BE2C (cell line): ENCODE results near the gene ANO1.

Source experiments
- DNase-seq: peaks from one replicate; pipeline ENCODE4 v3.0.0-alpha.2; 2020
- H3K27me3 ChIP-seq: fragments of 250-450 bp; sonication (Bioruptor Pico); 2 replicates; pipeline ENCODE4 v1.5.1; 2020; ENCODE audit warnings: mild to moderate bottlenecking
- H3K36me3 ChIP-seq: fragments of 250-450 bp; sonication (Bioruptor Pico); 2 replicates; pipeline ENCODE4 v1.5.1; 2020; ENCODE audit warnings: mild to moderate bottlenecking
- H3K4me1 ChIP-seq: fragments of 250-450 bp; sonication (Bioruptor Pico); 2 replicates; pipeline ENCODE4 v1.5.1; 2020
- H3K4me3 ChIP-seq: 2 replicates; pipeline ENCODE4 v1.5.1; 2011; ENCODE audit warnings: low read depth, low read length
- H3K9me3 ChIP-seq: fragments of 250-450 bp; sonication (Bioruptor Pico); 2 replicates; pipeline ENCODE4 v1.5.1; 2020
- CTCF ChIP-seq: IDR thresholded peaks from 2 replicates; pipeline ENCODE4 v1.5.1; 2012; ENCODE audit warnings: mild to moderate bottlenecking, low read depth, low read length

Gene ANO1

DNA sequence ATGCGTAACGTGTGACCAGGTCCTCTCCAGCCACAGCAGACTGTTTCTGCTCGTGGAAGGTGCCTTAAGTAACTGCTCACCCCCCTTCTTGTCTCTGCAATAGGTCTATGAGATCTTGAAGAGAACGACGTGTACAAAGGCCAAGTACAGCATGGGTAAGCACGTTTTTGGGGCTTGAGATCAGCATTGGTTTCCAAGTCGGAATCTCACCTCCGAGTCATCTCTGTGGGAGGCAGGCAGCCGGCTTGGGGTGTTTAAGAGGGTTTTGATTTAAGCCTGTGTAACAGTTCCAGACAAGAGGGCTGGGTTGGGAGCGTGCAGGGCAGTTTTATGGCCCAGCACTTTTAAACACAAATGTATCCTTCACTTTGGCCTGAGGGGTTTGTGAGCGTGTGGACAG, 30.1 kb downstream of the ANO1 start:
- Histone ChIP-seq H3K4me1 (peaks cover 28% of the 10 kb centered on the region), H3K27me3 (no peaks in the 10 kb centered on the region; the same call in 1 of the 2 replicates), H3K9me3 (no peaks in the 10 kb centered on the region), H3K4me3 (no peak overlapping the region), H3K36me3 (no peaks in the 10 kb centered on the region)
- no peak for DNase-seq
- TF ChIP-seq CTCF: no peak

GRCh38 chr11:70109006-70109405, 30.9 kb downstream of the ANO1 start:
- DNase-seq: no peak
- no peak for TF ChIP-seq CTCF
- Histone ChIP-seq H3K4me1 (peaks cover 23% of the 10 kb centered on the region), H3K9me3 (no peaks in the 10 kb centered on the region), H3K27me3 (no peaks in the 10 kb centered on the region; the same call in 1 of the 2 replicates), H3K4me3 (no peak overlapping the region), H3K36me3 (no peaks in the 10 kb centered on the region)

- H3K9me3 ChIP-seq: no peaks in the 10 kb centered on the region
- no peaks in the 10 kb centered on the region for H3K36me3 ChIP-seq
- no peaks in the 10 kb centered on the region; the same call in 1 of the 2 replicates for H3K27me3 ChIP-seq
- TF ChIP-seq CTCF: no peak
- no peak overlapping the region for H3K4me3 ChIP-seq
- peaks cover 14% of the 10 kb centered on the region for H3K4me1 ChIP-seq
- DNase-seq: no peak
Measured at GRCh38 chr11:70109903-70110302, 31.8 kb downstream of the ANO1 start.

- Histone ChIP-seq H3K27me3 (no peaks in the 10 kb centered on the region; the same call in 1 of the 2 replicates), H3K36me3 (no peaks in the 10 kb centered on the region), H3K9me3 (peaks cover under 1% of the 10 kb centered on the region; the same call in 1 of the 2 replicates), H3K4me1 (peaks cover 11% of the 10 kb centered on the region), H3K4me3 (no peak overlapping the region)
- TF ChIP-seq CTCF: no peak
- no peak for DNase-seq
Measured at GRCh38 chr11:70110538-70111055, 32.5 kb downstream of the ANO1 start.

DNA sequence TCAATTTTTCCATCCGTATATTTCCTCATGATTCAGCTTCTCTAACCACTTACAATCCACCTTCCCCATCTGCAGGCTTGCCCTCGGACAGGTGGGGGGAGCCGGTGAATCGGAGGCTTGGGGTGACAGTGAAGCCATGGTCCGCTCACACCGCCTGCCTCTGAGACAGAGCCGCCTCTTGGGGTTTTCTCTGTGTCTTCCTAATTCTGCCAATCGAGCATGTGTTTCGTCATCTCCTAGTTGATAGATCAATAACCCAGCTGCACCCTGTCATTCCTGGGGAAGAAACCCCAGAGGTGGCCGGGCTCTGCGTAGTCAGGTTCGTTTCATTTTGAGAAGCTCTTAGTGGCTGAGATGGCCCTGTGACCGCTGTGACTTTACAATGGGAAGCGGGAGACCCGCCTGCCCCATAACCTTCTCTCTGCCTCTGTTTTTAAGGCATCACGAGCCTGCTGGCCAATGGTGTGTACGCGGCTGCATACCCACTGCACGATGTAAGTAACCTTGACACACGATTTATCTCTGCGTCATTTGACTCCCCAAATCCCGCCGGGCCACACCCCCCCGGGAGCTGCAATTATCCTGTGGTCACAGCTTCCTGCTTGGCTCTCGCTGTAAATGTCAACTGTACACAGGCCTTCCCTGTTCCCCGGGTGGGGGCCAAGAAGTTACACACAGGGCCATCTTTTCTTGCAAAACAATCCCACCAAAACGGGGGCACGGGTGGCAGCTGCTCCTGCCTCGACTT, 33.3 kb downstream of the ANO1 start:
- Histone ChIP-seq H3K36me3 (no peaks in the 10 kb centered on the region), H3K27me3 (no peaks in the 10 kb centered on the region; the same call in 1 of the 2 replicates), H3K9me3 (peaks cover 3% of the 10 kb centered on the region; the same call in 1 of the 2 replicates), H3K4me3 (no peak overlapping the region), H3K4me1 (peaks cover 8% of the 10 kb centered on the region)
- no peak for DNase-seq
- TF ChIP-seq CTCF: no peak

- no peak for DNase-seq
- Histone ChIP-seq H3K27me3 (no peaks in the 10 kb centered on the region; the same call in 1 of the 2 replicates), H3K4me3 (no peak overlapping the region), H3K36me3 (no peaks in the 10 kb centered on the region), H3K9me3 (peaks cover 3% of the 10 kb centered on the region; the same call in 1 of the 2 replicates), H3K4me1 (peaks cover 7% of the 10 kb centered on the region; the same call in 1 of the 2 replicates)
- TF ChIP-seq CTCF: no peak
Measured at GRCh38 chr11:70112017-70112434, 33.9 kb downstream of the ANO1 start.
